Chondrocyte (in vitro differentiated cells): Measurements from ENCODE around the gene LCN9. TPM values are rescaled to one million over a fixed set of nuclear protein-coding genes. Genes with fewer than 3 reads are reported as not detected.

Source experiments
- DNase-seq: peaks from one replicate; pipeline ENCODE4 v3.0.0; 2021; ENCODE audit warnings: mixed read lengths, low spot score
- H3K27ac Mint-ChIP-seq: one replicate; pipeline ENCODE4 v1.8.0; 2021; ENCODE audit warnings: mild to moderate bottlenecking, moderate library complexity, mixed read lengths; ENCODE audit not compliant: unreplicated experiment
- H3K27me3 Mint-ChIP-seq: 2 replicates; pipeline ENCODE4 v1.8.0; 2021; ENCODE audit warnings: low read depth, mixed read lengths
- H3K36me3 Mint-ChIP-seq: 2 replicates; pipeline ENCODE4 v1.8.0; 2021; ENCODE audit warnings: low read depth, mixed read lengths
- H3K4me1 Mint-ChIP-seq: 2 replicates; pipeline ENCODE4 v1.8.0; 2021; ENCODE audit warnings: low read depth, mild to moderate bottlenecking, mixed read lengths
- H3K4me3 Mint-ChIP-seq: one replicate; pipeline ENCODE4 v1.8.0; 2021; ENCODE audit warnings: mild to moderate bottlenecking, moderate library complexity, mixed read lengths; ENCODE audit not compliant: unreplicated experiment
- H3K9me3 Mint-ChIP-seq: 2 replicates; pipeline ENCODE4 v1.8.0; 2021; ENCODE audit warnings: low read depth, mixed read lengths
- CTCF ChIP-seq: fragments of 200-600 bp; sonication (generic); IDR thresholded peaks from 2 replicates; pipeline ENCODE4 v1.5.0; 2021; ENCODE audit warnings: antibody characterized with exemption, mild to moderate bottlenecking, moderate library complexity
- total RNA-seq: library from RNA; stranded (reverse); gene quantifications from 3 replicates; pipeline ENCODE4 v1.2.1, GENCODE V29; 2021

Gene LCN9
- total RNA-seq, 1 donor from 2014 or later, result 1.8 TPM

- Mint-ChIP-seq H3K4me1 (peaks cover 6% of the 10 kb centered on the region), H3K27me3 (peaks cover 2% of the 10 kb centered on the region), H3K4me3 (no peak overlapping the region), H3K9me3 (no peaks in the 10 kb centered on the region), H3K36me3 (no peaks in the 10 kb centered on the region), H3K27ac (no peak overlapping the region)
- TF ChIP-seq CTCF, result no peak
- no peak for DNase-seq
These were observed 2.7 kb upstream of the LCN9 start for GRCh38 chr9:135660407-135660806.

GRCh38 chr9:135661816-135662560 lies 1.1 kb upstream of the LCN9 start:
- Mint-ChIP-seq H3K9me3 (no peaks in the 10 kb centered on the region), H3K4me3 (no peak overlapping the region), H3K27me3 (peaks cover 7% of the 10 kb centered on the region), H3K36me3 (no peaks in the 10 kb centered on the region), H3K4me1 (peaks cover 6% of the 10 kb centered on the region), H3K27ac (no peak overlapping the region)
- no peak for TF ChIP-seq CTCF
- no peak for DNase-seq

GRCh38 chr9:135663451-135663770 lies 302 bp downstream of the LCN9 start:
- H3K27ac Mint-ChIP-seq, result no peak overlapping the region
- DNase-seq, result no peak
- TF ChIP-seq CTCF, result no peak
- H3K4me3 Mint-ChIP-seq, result no peak overlapping the region
- peaks cover 6% of the 10 kb centered on the region for H3K4me1 Mint-ChIP-seq
- peaks cover 9% of the 10 kb centered on the region for H3K27me3 Mint-ChIP-seq
- no peaks in the 10 kb centered on the region for H3K36me3 Mint-ChIP-seq
- H3K9me3 Mint-ChIP-seq, result peaks cover 1% of the 10 kb centered on the region

GRCh38 chr9:135663857-135664256 lies 748 bp downstream of the LCN9 start:
- no peaks in the 10 kb centered on the region for H3K36me3 Mint-ChIP-seq
- H3K4me1 Mint-ChIP-seq, result peaks cover 6% of the 10 kb centered on the region
- no peak overlapping the region for H3K27ac Mint-ChIP-seq
- no peak for DNase-seq
- peaks cover 9% of the 10 kb centered on the region for H3K27me3 Mint-ChIP-seq
- no peak for TF ChIP-seq CTCF
- no peak overlapping the region for H3K4me3 Mint-ChIP-seq
- peaks cover 4% of the 10 kb centered on the region for H3K9me3 Mint-ChIP-seq

GRCh38 chr9:135664266-135664665 lies 1.2 kb downstream of the LCN9 start:
- Mint-ChIP-seq H3K9me3 (peaks cover 8% of the 10 kb centered on the region), H3K27me3 (peaks cover 9% of the 10 kb centered on the region), H3K4me3 (no peak overlapping the region), H3K36me3 (no peaks in the 10 kb centered on the region), H3K4me1 (peaks cover 6% of the 10 kb centered on the region), H3K27ac (no peak overlapping the region)
- no peak for TF ChIP-seq CTCF
- no peak for DNase-seq
